Testis (tissue), 3 donors: Measurements from ENCODE around the gene SESTD1. TPM values are rescaled to one million over a fixed set of nuclear protein-coding genes. Genes with fewer than 3 reads are reported as not detected.
A peak's percentile ranks its signal among the peaks of the same experiment; 100 is the strongest.
"Not testable (repeated sequence)": the region's sequence is repeated elsewhere in the genome, so short reads cannot be mapped to it uniquely, and the experiment has no call there.

Source experiments
- DNase-seq: peaks from one replicate; pipeline ENCODE4 v3.0.0-alpha.2; 2019
- H3K27ac ChIP-seq, 2 donors: fragments of 200-600 bp; sonication (generic); one replicate each; pipeline ENCODE4 v1.5.1; 2019
- H3K27me3 ChIP-seq: fragments of 200-600 bp; sonication (generic); one replicate; pipeline ENCODE4 v1.5.1; 2019
- H3K36me3 ChIP-seq: fragments of 200-600 bp; sonication (generic); one replicate; pipeline ENCODE4 v1.5.1; 2017; ENCODE audit warnings: low read depth; ENCODE audit errors: missing control alignments
- H3K4me1 ChIP-seq: fragments of 200-600 bp; sonication (generic); one replicate; pipeline ENCODE4 v1.5.1; 2019
- H3K4me3 ChIP-seq, 2 donors: fragments of 200-600 bp; sonication (generic); one replicate each; pipeline ENCODE4 v1.5.1; 2017 to 2019
- H3K9me3 ChIP-seq: fragments of 200-600 bp; sonication (generic); one replicate; pipeline ENCODE4 v1.5.1; 2017
- POLR2A ChIP-seq: fragments of 450-650 bp; IDR thresholded peaks from one replicate; pipeline ENCODE4 v1.6.1; 2017; ENCODE audit warnings: antibody characterized with exemption, mild to moderate bottlenecking, moderate library complexity
- WGBS, 2 donors: methylation state at CpG; one replicate each; pipeline ENCODE4 v1.1.5; 2018; 5-methylcytosine and 5-hydroxymethylcytosine counted together
- intact Hi-C: fragments of 100-400 bp; cut with DNase I; formaldehyde crosslinking; loops from one replicate; pipeline ENCODE4 v1.15.1; 2023; ENCODE audit warnings: low total_unique reads
- polyA plus RNA-seq: library from polyadenylated mRNA; stranded (reverse); fragments of 350-450 nt; fragmentation: Illumina TruSeq; extraction: RNeasy Lipid Tissue Mini Kit (QIAGEN cat#74804); gene quantifications from one replicate; pipeline ENCODE4 v1.2.3, GENCODE V29; 2014; ENCODE audit warnings: low read depth, low replicate concordance; ENCODE audit not compliant: insufficient read depth
- total RNA-seq, 2 donors: library from RNA; depleted of rRNA; stranded (reverse); fragments of >200 nt; gene quantifications; one replicate each; pipeline ENCODE4 v1.2.3, GENCODE V29; 2016
- TF ChIP-seq, protein P1 (sequence below), 3 experiments: fragments of 450-650 bp in 2 of 3; fragments of 200-600 bp in 1 of 3; sonication (generic) in 1 of 3; IDR thresholded peaks; one replicate each; pipeline ENCODE4 v1.5.1; 2016 to 2019; ENCODE audit warnings: antibody characterized with exemption in 3 of 3, mild to moderate bottlenecking in 2 of 3, moderate library complexity in 1 of 3

SESTD1 gene
- total and polyA plus RNA-seq, 3 donors from 2014 or later: 50.0 to 94.5 (median 56.1) TPM

- no peaks in the 10 kb centered on the region for H3K9me3 ChIP-seq
- H3K4me1 ChIP-seq: no peaks in the 10 kb centered on the region
- no peak for DNase-seq
- TF ChIP-seq, protein P1, sequence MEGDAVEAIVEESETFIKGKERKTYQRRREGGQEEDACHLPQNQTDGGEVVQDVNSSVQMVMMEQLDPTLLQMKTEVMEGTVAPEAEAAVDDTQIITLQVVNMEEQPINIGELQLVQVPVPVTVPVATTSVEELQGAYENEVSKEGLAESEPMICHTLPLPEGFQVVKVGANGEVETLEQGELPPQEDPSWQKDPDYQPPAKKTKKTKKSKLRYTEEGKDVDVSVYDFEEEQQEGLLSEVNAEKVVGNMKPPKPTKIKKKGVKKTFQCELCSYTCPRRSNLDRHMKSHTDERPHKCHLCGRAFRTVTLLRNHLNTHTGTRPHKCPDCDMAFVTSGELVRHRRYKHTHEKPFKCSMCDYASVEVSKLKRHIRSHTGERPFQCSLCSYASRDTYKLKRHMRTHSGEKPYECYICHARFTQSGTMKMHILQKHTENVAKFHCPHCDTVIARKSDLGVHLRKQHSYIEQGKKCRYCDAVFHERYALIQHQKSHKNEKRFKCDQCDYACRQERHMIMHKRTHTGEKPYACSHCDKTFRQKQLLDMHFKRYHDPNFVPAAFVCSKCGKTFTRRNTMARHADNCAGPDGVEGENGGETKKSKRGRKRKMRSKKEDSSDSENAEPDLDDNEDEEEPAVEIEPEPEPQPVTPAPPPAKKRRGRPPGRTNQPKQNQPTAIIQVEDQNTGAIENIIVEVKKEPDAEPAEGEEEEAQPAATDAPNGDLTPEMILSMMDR (IDR thresholded peaks at IDR 0.05): no peak
- TF ChIP-seq POLR2A: no peak
- 62 to 69% methylated on average over 2 of the region's 2 CpGs for WGBS, 2 donors
- no peak overlapping the region for H3K4me3 ChIP-seq
- H3K36me3 ChIP-seq: no peaks in the 10 kb centered on the region
- peak overlapping the region in 1 of 2 donors; percentile 36 for H3K27ac ChIP-seq
- no peaks in the 10 kb centered on the region for H3K27me3 ChIP-seq
- intact Hi-C loops: no loop called here
Observed at GRCh38 chr2:179104736-179105135, 159.9 kb downstream of the SESTD1 start.

GRCh38 chr2:179098080-179098689 lies 166.4 kb downstream of the SESTD1 start:
- Histone ChIP-seq H3K27ac (no peak overlapping the region), H3K27me3 (no peaks in the 10 kb centered on the region), H3K9me3 (no peaks in the 10 kb centered on the region), H3K4me1 (no peaks in the 10 kb centered on the region), H3K36me3 (no peaks in the 10 kb centered on the region), H3K4me3 (no peak overlapping the region)
- intact Hi-C loops: no loop called here
- TF ChIP-seq, protein P1 (IDR thresholded peaks at IDR 0.05): no peak
- no peak for TF ChIP-seq POLR2A
- DNase-seq: no peak
- 80 to 87% methylated on average over 4 of the region's 4 CpGs for WGBS, 2 donors

DNA sequence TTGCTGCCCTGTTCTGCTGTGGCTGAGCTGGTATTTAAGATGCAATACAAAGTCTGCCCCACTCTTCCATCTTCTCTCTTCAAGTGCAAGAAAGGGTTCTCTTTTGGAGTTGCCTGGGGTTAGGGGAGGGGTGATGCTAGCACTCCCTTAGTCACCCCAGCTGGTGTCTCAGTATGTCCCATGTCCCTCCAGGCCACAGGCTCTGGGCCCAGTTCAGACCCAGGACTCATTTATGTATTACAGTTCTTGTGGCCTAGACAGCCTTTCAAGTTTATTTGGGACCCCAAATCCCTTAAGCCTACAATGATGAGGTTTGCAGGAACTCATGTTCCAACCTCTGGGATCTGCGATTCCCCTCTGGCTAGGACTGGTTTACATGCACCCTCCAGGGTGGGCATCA lies 167.5 kb downstream of the SESTD1 start:
- Histone ChIP-seq H3K36me3 (no peaks in the 10 kb centered on the region), H3K27me3 (no peaks in the 10 kb centered on the region), H3K27ac (no peak overlapping the region), H3K9me3 (no peaks in the 10 kb centered on the region), H3K4me1 (no peaks in the 10 kb centered on the region), H3K4me3 (no peak overlapping the region)
- WGBS, 2 donors: 100% methylated on average over 1 of the region's 1 CpG
- TF ChIP-seq POLR2A: no peak
- TF ChIP-seq, protein P1 (IDR thresholded peaks at IDR 0.05): no peak
- intact Hi-C loops: no loop called here
- no peak for DNase-seq

GRCh38 chr2:179096090-179096489 lies 168.5 kb downstream of the SESTD1 start:
- intact Hi-C loops: no loop called here
- 82 to 85% methylated on average over 3 of the region's 3 CpGs for WGBS, 2 donors

GRCh38 chr2:179092912-179093311 lies 171.7 kb downstream of the SESTD1 start:
- DNase-seq, H3K36me3 ChIP-seq, H3K27me3 ChIP-seq, H3K4me1 ChIP-seq, intact Hi-C loops, H3K4me3 ChIP-seq, H3K27ac ChIP-seq, H3K9me3 ChIP-seq: not testable (repeated sequence)
- 93 to 96% methylated on average over 4 of the region's 4 CpGs for WGBS, 2 donors

More at GRCh38 chr2:179096090-179096489, 168.5 kb downstream of the SESTD1 start:
- H3K4me3 ChIP-seq: no peak overlapping the region
- H3K4me1 ChIP-seq: no peaks in the 10 kb centered on the region
- no peak for DNase-seq
- H3K9me3 ChIP-seq: no peaks in the 10 kb centered on the region
- no peaks in the 10 kb centered on the region for H3K27me3 ChIP-seq
- H3K36me3 ChIP-seq: no peaks in the 10 kb centered on the region
- no peak overlapping the region for H3K27ac ChIP-seq
- TF ChIP-seq, protein P1 (IDR thresholded peaks at IDR 0.05): no peak
- TF ChIP-seq POLR2A: no peak
